HG02759 (cell line): Measurements from ENCODE around the gene MSI1.

ENCODE experiments used
- ATAC-seq: cut with Tn5 transposase; IDR thresholded peaks from one replicate; pipeline ENCODE4 v1.9.1; 2021; ENCODE audit warnings: mild to moderate bottlenecking, moderate library complexity; ENCODE audit not compliant: unreplicated experiment

Gene MSI1

DNA sequence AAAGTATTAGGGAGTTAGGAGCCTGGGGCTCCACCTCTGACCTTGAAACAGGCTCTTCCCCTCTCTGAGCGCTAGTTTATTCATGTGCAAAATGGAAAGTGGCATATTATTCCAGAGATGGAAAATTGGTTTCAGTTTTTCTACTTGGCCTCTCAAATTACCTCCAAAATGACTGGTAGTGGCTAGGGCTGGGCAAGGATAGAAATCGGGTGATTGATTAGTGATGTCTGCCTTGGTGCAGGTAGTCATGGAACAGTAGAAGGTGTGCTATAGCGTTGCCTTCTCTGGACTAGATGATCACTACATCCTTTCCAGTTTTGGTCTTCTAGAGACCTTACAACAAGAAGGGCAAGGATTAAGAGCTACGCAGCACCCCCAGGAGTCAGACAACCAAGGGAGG is 8.6 kb upstream of the MSI1 start:
- no peak for ATAC-seq

DNA sequence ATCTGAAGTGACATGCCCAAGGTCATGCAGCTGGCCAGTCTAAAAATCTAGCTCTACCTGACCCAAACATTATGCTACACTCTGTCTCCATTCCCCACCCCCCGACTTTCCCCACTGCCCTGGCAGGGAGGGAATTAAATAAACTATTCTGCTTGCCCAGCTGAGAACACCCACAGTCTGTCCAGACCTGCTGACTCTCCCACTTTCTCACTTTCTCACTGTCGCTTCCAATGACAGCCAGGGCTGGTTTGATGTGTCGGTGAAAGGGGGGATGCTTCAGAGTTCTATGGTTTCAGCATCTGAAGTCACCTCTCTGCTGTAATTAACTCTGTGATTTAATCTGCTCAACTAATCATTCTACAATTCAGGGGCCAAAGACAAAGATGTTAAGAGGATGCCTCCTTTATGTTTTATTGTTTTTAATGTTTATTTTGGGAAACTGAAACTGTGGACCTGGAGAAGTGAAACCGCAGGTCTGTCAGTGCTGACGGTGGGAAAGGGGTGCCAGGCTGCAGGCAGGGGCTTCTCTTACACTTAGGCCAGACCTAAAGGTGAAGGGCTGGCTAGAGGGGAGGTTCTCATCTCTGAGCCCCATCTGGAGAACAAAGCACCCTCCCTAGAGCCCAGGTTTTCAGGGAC is 8.1 kb upstream of the MSI1 start:
- ATAC-seq = no peak

GRCh38 chr12:120376416-120376815 is 7.5 kb upstream of the MSI1 start:
- no peak for ATAC-seq

DNA sequence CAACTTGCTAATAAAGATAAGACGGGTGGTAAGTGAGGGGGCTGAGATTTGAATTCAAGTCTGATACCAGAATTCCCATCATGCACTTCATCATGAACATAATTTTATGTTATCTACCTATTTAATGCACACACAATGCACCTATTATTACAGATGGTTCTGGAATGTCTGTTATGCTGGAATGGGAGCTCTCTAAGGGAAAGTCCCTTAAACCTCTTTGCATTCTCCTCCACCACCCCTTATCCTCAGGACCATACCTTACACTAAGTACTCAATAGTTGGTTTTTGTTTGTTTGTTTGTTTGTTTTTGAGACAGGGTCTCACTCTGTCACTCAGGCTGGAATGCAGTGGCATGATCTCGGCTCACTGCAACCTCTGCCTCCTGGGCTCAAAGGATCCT is 7.0 kb upstream of the MSI1 start:
- ATAC-seq = no peak

- no peak for ATAC-seq
Observed at GRCh38 chr12:120373683-120374082, 4.7 kb upstream of the MSI1 start.

DNA sequence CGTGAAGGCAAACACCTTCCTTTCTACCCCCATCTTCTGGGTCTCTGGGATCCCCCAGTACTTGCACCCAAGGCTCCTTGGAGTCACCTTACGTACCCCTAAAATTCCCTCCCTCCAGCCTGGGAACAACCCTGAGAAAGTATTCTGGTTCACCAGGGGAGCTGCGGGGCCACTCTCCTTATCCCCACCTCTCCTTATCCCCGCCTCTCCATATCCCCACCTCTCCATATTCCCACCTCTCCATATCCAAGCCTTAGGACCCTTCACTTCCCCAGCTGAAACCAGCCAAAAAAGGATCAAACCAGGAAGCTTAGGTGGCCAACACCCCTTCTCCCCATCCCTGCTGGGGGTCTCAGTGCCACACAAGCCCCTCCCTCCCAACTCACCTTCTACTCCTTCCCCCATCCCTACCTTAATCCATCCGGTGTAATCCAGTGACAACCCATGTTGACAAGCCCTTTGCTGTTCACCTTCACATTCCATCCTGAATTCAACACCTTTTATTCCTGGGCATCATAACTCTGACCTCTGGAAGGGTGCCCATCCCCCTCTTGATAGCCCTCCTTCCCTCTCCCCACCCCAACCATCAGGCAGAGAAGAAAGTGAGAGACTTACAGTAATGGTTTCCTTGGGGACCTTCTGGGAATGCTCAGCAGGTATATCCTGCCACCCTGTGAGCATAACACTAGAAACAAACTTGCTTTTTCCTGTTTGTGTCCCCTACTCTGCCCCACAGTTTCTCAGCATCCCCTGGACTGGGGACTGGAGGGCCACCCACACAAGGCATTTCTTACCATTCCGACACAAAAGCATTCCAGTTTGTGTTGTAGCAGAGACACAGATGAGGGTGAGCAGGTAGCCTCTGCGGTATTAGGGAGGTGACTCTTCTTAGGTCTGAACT is 1.6 kb upstream of the MSI1 start:
- no peak for ATAC-seq

GRCh38 chr12:120369603-120370342 is 809 bp upstream of the MSI1 start:
- ATAC-seq = no peak

DNA sequence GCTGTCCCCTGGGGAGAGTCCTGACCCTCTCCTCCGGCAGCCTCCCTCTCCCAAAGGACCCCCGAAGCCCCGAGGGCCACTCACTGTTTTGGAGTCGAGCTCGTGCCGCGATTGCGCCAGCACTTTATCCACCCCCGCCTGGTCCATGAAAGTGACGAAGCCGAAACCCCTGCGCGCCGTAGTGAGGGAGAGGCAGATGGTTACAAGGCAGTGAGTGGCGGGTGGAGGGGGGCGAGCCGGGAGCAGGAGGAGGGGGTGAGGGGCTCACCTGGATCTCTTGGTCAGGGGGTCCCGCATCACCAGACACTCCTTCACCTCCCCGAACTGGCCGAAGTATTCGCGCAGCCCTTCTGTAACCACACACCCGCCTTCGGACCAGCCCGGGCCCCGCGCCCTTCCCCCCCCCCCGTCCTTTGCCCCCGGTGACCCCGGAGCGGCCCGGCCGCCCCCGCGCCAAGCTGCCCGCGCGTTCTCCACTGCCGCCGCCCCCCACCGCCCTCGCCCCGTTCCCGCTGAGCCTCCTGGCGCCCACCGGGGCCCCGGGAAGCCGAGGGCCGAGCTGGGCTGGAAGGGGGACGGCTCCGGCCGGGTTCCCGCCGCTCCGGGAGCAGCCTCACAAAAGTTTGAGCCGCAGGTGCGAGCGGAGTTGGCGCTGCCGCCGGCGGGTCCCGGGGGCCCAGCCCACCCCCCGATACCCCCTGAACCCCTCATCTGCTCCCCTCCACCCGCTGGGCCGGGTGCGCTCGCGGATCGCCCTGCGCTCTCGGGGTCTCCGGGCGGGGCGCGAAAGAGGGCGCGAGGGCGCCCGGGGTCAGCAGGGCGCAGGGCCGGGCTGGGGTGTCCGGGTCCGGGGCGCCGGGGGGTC is 808 bp downstream of the MSI1 start:
- ATAC-seq = no peak

DNA sequence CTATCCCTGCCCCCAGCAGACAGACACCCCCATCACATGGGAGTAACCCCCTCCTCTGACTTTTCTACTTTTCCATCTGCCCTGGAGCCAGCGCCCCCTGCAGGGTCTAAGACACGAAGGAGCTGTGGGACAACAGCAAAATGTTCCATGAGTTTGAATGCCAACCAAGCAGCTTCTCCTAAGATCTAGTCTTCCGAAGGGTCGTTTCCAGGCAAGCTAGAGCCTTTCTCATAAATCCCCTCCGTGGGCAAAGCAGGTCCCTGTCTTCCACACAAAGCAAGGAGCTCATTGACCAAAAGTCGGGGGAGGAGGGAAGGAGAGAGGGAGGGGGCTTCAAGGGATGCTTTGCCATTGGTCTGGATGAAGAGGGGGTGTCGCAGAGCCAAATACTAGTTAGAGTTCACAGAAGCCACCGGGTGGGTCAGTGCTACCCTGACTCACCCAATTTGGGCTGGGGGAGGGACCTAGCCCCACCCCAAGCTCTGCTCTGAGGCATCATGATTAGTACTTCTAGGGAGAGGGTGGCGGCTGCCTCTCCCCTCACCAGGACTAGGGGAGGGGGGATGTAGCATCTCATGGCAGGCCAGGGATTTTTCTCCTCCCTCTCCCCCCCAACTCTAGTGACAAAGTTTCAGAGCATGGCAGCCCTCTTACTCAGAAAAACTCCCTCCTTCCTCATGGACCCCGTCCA is 1.6 kb downstream of the MSI1 start:
- no peak for ATAC-seq

GRCh38 chr12:120366845-120367232 is 2.1 kb downstream of the MSI1 start:
- ATAC-seq = no peak

DNA sequence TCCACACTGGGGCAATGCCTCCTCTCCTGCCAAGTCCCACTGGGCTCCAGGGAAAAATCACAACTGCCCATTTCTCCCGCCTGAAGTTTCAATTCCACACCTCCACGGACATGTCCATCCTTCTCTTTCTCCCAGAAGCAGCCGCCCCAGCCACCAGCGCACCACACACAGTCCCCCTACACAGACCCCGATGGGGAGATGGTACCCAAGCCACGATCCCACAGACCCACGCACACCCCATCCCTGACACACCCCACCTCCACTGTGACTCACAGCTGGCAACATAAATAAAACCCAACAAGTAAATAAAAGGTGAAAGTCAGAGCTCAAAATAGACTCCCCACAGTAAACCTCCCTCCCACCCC is 2.6 kb downstream of the MSI1 start:
- ATAC-seq = no peak

DNA sequence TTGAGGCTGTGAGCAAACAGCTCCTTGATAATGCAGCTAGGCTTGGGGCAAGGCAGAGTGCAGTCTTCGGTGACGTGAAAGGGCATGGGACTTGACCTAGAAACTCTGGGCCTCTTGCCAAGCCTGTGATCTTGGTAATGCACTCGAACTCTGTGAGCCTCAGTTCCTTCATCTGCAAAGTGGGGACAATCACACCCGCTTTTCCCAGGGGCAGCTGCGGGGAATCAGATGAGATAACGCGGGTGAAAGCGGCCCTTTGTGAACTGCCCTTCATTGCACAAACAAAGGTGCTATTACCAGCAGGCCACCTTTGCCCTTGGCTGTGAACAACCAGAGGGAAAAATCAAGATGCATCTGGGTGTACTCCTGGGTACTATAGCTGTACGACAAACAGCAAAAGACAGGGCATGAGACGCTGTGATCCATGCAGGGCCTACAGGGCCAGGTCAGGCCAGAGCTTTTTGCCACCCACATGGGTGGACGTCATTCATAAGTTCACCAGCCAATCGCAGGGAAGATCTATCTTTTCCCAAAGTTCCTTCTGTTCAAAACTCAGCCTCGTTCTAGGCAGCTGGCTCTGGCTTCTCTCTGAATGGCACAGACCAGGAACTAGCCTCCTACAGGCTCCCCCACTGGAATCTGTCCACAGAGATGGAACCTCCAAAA is 3.2 kb downstream of the MSI1 start:
- no peak for ATAC-seq

DNA sequence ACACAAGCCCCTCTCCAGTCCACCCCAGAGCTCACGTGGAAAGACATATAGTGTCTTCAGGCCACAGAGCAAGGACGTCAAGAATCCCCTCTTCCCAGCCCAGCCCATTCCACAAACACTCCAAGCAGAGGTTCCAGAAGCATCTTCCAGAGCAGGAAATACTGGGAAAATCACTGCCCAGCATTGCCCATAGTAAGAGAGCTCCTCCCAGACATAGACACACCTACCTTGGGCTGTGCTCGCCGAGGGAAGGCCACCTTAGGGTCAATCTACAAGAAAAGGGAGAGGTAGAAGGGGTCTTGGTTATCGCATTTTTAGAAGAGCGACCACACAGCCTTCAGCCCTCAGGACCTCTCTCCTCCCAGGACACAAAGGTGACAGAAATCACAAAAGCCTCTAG is 4.5 kb downstream of the MSI1 start:
- ATAC-seq = no peak

DNA sequence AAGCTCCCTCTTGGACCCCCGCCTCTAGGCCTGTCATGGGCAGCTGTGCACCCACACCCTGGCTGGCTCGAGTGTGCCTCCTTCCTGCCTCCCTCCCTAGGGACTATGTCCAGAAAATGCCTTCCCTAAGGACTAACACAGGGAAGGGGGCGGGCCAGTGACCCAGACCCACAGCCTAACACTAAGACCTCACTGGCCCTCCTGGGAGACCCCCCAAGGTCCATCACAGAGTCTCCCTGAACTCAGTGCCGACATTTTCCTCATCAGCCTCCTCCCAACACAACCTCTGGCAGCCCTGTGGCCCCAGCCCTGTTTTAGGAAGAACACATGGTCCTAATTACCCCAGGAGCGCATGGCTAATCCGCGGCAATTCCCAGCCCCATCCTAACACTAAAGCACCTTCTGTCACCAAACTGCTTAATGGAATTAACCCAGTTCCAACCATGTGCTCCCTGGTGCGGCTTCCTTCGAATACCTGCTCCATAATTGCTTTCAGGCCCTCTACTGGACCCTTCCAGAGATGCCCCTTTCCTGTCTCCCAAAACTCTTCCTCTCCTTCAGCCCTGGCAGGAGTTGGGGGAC is 5.6 kb downstream of the MSI1 start:
- ATAC-seq = no peak

- no peak for ATAC-seq
Observed at GRCh38 chr12:120362516-120363273, 6.3 kb downstream of the MSI1 start.

DNA sequence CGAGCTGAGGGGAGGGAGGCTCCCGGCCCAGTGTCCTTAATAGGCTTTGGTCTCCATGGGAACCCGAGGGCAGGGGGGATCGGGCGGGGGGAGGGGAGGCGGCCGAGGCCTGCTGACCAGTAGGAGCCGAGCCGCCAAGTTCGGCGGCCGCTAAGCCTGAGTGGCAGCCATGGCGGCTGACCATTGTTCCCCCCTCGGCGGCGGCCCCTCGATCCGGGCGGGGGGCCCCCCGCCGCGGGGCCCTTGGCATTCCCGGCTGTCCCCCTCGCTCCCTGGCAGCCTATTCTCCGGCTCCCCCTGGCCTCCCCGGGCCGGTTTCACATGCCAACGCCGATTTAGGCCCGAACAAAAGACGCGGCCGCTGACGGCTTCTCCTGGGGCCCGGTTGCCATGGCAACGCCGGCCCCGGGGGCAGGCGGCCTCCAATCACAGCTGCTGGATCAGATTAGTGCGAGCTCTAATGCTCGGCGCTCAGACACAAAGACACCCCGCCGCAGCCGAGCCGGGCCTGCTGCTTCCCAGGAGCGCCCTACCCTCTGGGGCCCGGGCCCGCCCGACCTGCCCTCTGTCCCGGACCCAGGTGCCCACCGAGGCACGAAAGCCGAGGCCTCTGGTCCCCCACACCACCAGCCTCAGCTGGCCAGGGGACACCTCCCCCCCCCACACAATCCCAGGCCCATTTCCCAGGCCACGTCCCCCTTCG is 7.3 kb downstream of the MSI1 start:
- ATAC-seq = no peak

DNA sequence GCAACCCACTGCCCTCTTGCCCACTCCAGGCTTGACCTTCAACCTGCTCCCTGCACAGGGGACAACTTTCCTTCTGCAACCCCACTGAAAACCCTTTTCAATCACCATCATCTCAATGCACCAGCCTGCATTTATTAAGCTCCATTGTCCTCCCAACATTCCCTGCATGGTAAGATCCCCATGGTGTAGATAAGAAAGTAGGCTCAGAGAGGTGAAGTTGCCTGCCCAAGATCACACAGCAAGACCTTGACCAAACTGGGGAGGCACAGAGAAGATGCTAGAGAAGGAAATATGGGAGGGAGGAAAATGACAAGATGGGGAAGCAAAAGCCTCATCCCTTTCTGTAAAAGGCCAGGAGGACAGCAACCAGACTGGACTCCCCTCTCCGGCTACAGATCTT is 9.8 kb downstream of the MSI1 start:
- no peak for ATAC-seq

DNA sequence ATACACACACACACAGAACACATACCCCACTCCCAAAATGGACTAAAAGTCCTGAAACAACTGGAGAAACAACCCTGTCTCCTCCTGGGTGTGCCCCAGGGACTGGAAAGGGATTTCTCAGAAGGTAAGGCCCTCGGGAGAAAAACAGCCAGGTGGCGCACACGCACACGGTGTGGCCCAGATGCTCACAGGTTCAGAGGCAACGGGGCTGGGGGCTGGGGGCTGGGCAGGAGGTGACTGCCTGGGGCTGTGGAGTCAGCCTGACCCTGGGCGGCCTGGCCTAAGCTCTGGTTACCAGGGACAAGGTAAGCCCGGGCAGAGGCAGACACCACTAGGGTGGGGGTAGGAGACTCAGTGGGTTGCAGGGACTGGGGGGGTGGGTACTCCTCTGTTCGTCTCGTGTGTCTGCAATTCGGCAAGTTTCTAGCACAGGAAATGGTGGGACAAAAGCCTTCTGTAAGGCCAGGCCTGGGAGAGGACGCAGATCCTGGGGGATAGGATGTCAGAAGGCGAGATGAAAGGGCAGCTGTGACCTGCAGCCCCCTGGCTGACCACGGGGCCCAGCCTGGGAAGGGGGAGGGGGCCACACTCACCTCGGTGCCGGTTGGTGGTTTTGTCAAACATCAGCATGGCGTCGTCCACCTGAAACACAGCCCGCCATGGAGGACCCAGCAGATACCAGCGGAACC is 10.4 kb downstream of the MSI1 start:
- no peak for ATAC-seq
